IPS-20b (cell line): ENCODE measurements around the gene RMND5B.
A peak's percentile ranks its signal among the peaks of the same experiment; 100 is the strongest.
"Not testable (repeated sequence)": the region's sequence is repeated elsewhere in the genome, so short reads cannot be mapped to it uniquely, and the experiment has no call there.

Experiments
- H3K27ac ChIP-seq: one replicate; pipeline ENCODE4 v1.5.1; 2013; ENCODE audit warnings: low read length
- H3K27me3 ChIP-seq: 2 replicates; pipeline ENCODE4 v1.6.1; 2013; ENCODE audit warnings: mild to moderate bottlenecking, low read length, inconsistent platforms; ENCODE audit not compliant: insufficient read depth
- H3K36me3 ChIP-seq: 2 replicates; pipeline ENCODE4 v1.6.1; 2013; ENCODE audit warnings: low read depth, mild to moderate bottlenecking, inconsistent platforms, low read length, moderate library complexity; ENCODE audit not compliant: insufficient read depth
- H3K4me1 ChIP-seq: 2 replicates; pipeline ENCODE4 v1.6.1; 2013; ENCODE audit warnings: mild to moderate bottlenecking, control low read depth, inconsistent platforms, low read length, moderate library complexity; ENCODE audit not compliant: insufficient read depth
- H3K4me3 ChIP-seq: 2 replicates; pipeline ENCODE4 v1.5.1; 2013; ENCODE audit warnings: mild to moderate bottlenecking, low read length, inconsistent platforms
- H3K9ac ChIP-seq: 2 replicates; pipeline ENCODE4 v1.6.1; 2013; ENCODE audit warnings: low read depth, mild to moderate bottlenecking, inconsistent platforms, low read length, moderate library complexity
- H3K9me3 ChIP-seq: 2 replicates; pipeline ENCODE4 v1.6.1; 2013; ENCODE audit warnings: mild to moderate bottlenecking, low read depth, low read length, inconsistent platforms; ENCODE audit not compliant: insufficient read depth

Gene RMND5B

DNA sequence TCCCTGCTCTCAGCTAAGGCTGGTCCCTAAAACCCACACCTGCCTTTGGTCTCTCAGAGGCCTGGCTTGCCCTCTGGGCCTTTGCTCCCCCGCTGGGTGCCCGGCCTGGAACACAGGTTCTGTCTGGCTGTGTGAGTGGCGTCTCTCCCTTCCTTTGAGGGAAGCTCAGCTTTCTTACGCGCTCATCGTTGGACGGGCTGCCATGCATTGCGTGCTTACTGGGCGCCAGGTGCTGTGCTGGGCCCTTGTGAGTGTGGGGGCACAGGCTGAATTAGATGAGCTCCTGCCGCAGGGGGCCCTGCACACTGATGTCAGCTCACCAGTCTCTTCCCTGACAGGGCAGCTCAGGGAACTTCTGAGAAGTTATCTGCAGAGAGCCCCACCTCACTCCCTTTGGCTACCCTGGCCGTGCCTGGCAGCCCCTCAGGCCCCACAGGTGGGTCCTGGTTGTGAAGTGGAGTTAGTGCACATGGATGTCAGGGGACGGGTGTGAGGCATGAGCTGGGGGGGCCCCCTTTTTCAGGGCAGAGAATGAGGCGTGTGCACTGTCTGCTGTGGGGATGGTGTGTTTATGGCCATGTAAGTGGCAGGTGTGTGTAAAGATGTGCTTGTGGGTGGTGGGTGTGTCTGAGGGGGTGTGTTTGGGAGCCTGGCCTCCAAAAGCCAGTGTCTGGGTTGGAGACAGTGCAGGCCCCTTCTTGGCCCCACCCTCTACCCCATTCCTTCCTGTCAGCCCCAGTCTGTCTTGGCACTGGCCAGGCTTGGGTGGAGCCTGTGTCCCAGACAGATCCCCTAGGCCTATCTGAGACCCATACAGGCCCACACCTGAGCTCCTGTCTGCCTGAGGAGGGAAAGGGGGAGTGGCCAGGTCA is 7.5 kb upstream of the RMND5B start:
- H3K27ac ChIP-seq: peak overlapping the region; percentile 19
- no peaks in the 10 kb centered on the region for H3K27me3 ChIP-seq
- H3K9me3 ChIP-seq: no peaks in the 10 kb centered on the region
- no peak overlapping the region for H3K4me3 ChIP-seq
- H3K9ac ChIP-seq: no peak overlapping the region
- peaks cover 44% of the 10 kb centered on the region for H3K36me3 ChIP-seq
- H3K4me1 ChIP-seq: peaks cover 27% of the 10 kb centered on the region

- Histone ChIP-seq H3K9ac (peak overlapping the region; percentile 11; the same call in 1 of the 2 replicates), H3K9me3 (no peaks in the 10 kb centered on the region), H3K36me3 (peaks cover 44% of the 10 kb centered on the region), H3K27me3 (no peaks in the 10 kb centered on the region), H3K27ac (peak overlapping the region; percentile 67), H3K4me1 (peaks cover 26% of the 10 kb centered on the region), H3K4me3 (no peak overlapping the region)
Observed at GRCh38 chr5:178123966-178124925, 6.6 kb upstream of the RMND5B start.

DNA sequence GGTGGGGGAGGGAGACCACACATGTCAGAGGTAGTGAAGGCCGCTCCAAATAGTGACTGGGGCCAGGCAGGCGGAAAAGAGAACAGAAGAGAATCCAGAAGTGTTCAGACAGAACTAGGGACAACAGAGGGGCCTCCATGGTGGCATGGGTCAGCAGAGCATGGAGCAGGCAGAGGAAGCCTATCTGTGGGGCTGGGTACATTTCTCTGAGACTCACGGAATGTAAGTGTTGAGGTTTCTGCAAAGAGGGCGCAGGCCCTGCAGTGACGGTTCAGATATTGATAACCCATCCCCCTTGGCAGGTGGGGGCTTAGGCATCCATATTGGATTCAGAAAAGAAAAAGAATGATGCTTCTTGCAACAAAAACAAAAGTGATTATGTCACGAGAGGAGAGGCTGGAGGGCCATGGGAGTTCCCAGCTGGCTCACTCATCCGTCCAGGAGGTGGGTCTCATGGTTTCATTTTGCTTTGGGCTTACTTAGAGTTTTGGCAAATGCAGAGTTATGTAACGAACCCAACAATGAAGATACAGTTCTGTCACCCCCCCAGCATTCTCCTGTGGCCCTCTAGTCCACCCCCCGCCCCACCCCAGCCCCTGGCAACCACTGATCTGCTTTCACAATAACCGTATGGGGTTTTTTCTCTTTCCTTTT is 5.4 kb upstream of the RMND5B start:
- peak overlapping the region; percentile 67 for H3K27ac ChIP-seq
- peak overlapping the region; percentile 11; the same call in 1 of the 2 replicates for H3K9ac ChIP-seq
- H3K9me3 ChIP-seq: no peaks in the 10 kb centered on the region
- H3K27me3 ChIP-seq: no peaks in the 10 kb centered on the region
- H3K4me1 ChIP-seq: peaks cover 26% of the 10 kb centered on the region
- peaks cover 35% of the 10 kb centered on the region for H3K36me3 ChIP-seq
- no peak overlapping the region for H3K4me3 ChIP-seq

- peak overlapping the region; percentile 39; the same call in 1 of the 2 replicates for H3K4me3 ChIP-seq
- H3K9me3 ChIP-seq: no peaks in the 10 kb centered on the region
- H3K27ac ChIP-seq: peak overlapping the region; percentile 91
- H3K27me3 ChIP-seq: no peaks in the 10 kb centered on the region
- H3K9ac ChIP-seq: peak overlapping the region; percentile 79; the same call in 1 of the 2 replicates
- peaks cover 27% of the 10 kb centered on the region for H3K4me1 ChIP-seq
- H3K36me3 ChIP-seq: peaks cover 25% of the 10 kb centered on the region
Observed at GRCh38 chr5:178126556-178126955, 4.3 kb upstream of the RMND5B start.

- Histone ChIP-seq H3K27ac (peak overlapping the region; percentile 91), H3K4me1 (peaks cover 31% of the 10 kb centered on the region), H3K9ac (peak overlapping the region; percentile 79; the same call in 1 of the 2 replicates), H3K4me3 (peak overlapping the region; percentile 39; the same call in 1 of the 2 replicates), H3K36me3 (peaks cover 16% of the 10 kb centered on the region)
- not testable (repeated sequence) for H3K27me3 ChIP-seq, H3K9me3 ChIP-seq
Observed at GRCh38 chr5:178127300-178128009, 3.4 kb upstream of the RMND5B start.

GRCh38 chr5:178129296-178129695 is 1.5 kb upstream of the RMND5B start:
- Histone ChIP-seq H3K27ac (peak overlapping the region; percentile 30), H3K36me3 (peaks cover 14% of the 10 kb centered on the region), H3K4me3 (no peak overlapping the region), H3K9me3 (no peaks in the 10 kb centered on the region), H3K4me1 (peaks cover 23% of the 10 kb centered on the region), H3K27me3 (no peaks in the 10 kb centered on the region), H3K9ac (peak overlapping the region; percentile 32; the same call in 1 of the 2 replicates)

GRCh38 chr5:178130234-178130575 is 609 bp upstream of the RMND5B start:
- peaks cover 20% of the 10 kb centered on the region for H3K4me1 ChIP-seq
- H3K27ac ChIP-seq: peak overlapping the region; percentile 94
- peak overlapping the region; percentile 92 for H3K4me3 ChIP-seq
- H3K27me3 ChIP-seq, H3K9me3 ChIP-seq: not testable (repeated sequence)
- peak overlapping the region; percentile 87; the same call in 1 of the 2 replicates for H3K9ac ChIP-seq
- H3K36me3 ChIP-seq: peaks cover 23% of the 10 kb centered on the region

DNA sequence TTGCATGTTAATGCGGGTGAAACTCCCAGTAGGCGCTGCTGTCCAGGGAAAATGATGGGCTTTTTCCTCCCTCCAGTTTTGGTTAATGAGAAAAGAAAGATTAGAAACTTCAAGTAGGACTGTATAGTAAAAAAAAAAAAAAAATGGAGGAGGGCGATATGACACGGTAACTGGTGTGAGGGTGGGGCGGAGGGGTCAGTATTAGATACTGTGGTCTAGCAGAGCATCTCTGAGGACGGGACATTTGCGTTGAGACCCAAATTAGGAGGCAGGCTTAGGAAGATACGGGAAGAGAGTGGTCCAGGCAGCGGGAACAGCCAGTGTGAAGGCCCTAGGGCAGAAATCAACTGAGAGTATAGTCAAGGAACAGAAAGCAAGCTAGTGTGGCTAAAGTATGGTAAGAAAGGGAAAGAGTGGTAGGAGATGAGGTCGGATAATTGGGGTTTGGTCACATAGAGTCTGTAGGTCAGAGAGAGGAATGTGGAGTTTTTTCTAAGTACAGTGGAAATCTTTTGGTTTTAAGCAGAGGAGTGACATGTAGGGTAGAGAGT is 707 bp downstream of the RMND5B start:
- H3K9me3 ChIP-seq: no peaks in the 10 kb centered on the region
- H3K36me3 ChIP-seq: peaks cover 36% of the 10 kb centered on the region
- no peaks in the 10 kb centered on the region for H3K27me3 ChIP-seq
- H3K27ac ChIP-seq: peak overlapping the region; percentile 71
- peaks cover 13% of the 10 kb centered on the region for H3K4me1 ChIP-seq
- peak overlapping the region; percentile 92 for H3K4me3 ChIP-seq
- peak overlapping the region; percentile 87; the same call in 1 of the 2 replicates for H3K9ac ChIP-seq

DNA sequence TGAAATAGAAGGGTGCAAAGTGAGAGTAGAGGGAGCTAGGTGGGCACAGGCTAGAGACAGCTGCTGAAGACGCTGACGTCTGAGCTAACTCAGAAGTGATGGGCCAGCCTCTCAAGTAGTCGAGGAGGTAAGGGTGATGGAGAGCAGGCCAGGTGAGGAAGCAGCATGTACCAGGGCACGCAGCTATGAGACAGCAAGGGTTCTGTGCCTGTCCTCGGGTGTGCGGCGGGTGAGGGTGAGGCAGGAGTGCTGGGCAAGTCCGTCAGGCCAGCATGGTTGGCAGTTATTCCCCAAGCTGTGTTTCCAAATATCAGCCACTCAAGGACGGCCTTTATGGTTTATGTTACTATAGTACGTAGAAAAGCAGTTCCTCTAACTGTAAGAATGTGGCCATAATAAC is 6.2 kb downstream of the RMND5B start:
- H3K4me1 ChIP-seq: no peaks in the 10 kb centered on the region
- no peak overlapping the region for H3K4me3 ChIP-seq
- no peaks in the 10 kb centered on the region for H3K27me3 ChIP-seq
- H3K9ac ChIP-seq: no peak overlapping the region
- peaks cover 77% of the 10 kb centered on the region for H3K36me3 ChIP-seq
- H3K27ac ChIP-seq: no peak overlapping the region
- no peaks in the 10 kb centered on the region for H3K9me3 ChIP-seq

GRCh38 chr5:178137991-178138390 is 7.2 kb downstream of the RMND5B start:
- peaks cover 86% of the 10 kb centered on the region for H3K36me3 ChIP-seq

More at GRCh38 chr5:178137991-178138390, 7.2 kb downstream of the RMND5B start:
- no peaks in the 10 kb centered on the region for H3K27me3 ChIP-seq
- no peak overlapping the region for H3K9ac ChIP-seq
- H3K27ac ChIP-seq: no peak overlapping the region
- H3K4me3 ChIP-seq: no peak overlapping the region
- no peaks in the 10 kb centered on the region for H3K4me1 ChIP-seq
- no peaks in the 10 kb centered on the region for H3K9me3 ChIP-seq
